ENCODE data around the gene GPRIN2. TPM values are rescaled to one million over a fixed set of nuclear protein-coding genes. Genes with fewer than 3 reads are reported as not detected.
"Not testable (repeated sequence)": the region's sequence is repeated elsewhere in the genome, so short reads cannot be mapped to it uniquely, and the experiment has no call there.

GPRIN2 gene
- total RNA-seq, 1 donor from 2014 or later, result 9.6 TPM

DNA sequence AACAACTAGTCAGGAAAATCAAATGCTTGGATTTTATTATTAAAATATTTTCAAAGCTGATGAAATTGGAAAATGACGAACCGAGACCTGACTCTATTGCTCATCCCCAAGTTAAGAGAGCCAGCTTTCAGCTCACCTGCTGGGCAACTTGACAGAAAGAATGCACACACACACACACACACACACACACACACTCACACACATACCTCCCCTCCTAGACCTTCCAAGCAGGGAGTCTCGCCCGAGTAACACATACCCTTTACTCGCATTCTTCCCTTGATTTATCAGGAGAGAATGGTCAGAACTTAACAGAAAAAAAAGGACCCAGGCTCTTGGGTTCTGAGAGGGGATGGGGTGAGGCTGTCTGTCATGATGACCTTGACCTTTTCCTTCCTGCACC is 19.1 kb downstream of the GPRIN2 start:
- DNase-seq (ENCODE audit: low spot score), result no peak

- no peak for DNase-seq (ENCODE audit: low spot score)
Measured at GRCh38 chr10:46536781-46537180, 19.7 kb downstream of the GPRIN2 start.

DNA sequence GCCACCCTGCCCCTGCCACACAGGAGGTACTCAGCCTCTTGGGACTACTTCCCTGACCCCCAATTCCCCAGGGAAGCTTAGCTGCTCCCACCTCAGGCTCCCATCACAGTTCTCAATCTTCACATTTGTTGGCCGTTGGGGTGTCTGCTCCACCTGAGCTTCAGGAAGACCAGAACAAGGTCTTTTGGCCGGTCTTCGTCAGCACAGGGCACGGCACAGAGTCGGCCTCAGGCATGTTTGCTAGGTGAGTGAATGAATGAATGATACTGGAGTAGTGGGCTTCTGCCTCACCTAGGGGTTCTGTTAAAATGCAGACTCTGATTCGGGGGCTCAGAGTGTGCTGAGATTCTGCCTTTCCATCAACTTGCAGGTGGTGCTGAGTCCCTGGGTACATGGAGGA is 20.3 kb downstream of the GPRIN2 start:
- no peak for DNase-seq (ENCODE audit: low spot score)

- no peak for DNase-seq (ENCODE audit: low spot score)
Measured at GRCh38 chr10:46534828-46535524, 21.5 kb downstream of the GPRIN2 start.

GRCh38 chr10:46532256-46532655 is 24.2 kb downstream of the GPRIN2 start:
- DNase-seq (ENCODE audit: low spot score), result not testable (repeated sequence)

DNA sequence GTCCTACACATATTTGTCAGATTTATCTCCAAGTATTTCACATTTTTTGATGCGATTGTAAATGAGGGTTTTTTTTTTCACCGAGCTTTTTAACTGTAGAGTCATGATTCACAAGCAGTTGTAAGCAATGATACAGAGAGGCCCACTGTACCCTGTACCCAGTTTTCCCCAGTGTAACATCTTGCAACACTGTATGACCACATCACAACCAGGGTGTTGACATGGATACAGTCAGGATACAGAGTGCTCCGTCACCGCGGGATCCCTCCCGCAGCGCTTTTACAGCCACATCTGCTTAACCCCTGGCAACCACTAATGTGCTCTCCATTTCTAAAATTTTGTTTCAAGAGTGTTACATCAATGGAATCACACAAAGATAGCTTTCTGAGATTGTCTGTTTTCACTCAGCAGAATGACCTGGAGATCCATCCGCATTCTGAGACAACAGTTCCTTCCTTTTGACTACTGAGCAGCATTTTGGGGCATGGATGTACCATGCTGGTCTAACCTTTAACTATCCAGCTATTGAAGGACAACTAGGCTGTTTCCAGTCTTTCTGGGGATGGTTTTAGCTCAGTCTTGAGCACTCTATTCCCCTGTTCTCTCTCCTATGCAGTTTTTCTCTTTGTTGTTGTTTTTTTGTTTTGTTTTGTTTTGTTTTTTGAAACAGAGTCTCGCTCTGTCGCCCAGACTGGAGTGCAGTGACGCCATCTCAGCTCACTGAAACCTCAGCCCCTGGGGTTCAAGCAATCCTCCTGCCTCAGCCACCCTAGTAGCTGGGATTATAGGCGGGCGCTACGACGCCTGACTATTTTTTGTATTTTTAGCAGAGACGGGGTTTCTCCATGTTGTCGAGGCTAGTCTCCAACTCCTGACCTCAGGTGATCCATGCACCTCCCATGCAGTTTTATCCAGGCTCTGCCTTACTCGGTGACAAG is 25.9 kb downstream of the GPRIN2 start:
- DNase-seq (ENCODE audit: low spot score), result peak; percentile 75

- not testable (repeated sequence) for DNase-seq (ENCODE audit: low spot score)
Measured at GRCh38 chr10:46529742-46530141, 26.7 kb downstream of the GPRIN2 start.

GRCh38 chr10:46528675-46529615 is 27.5 kb downstream of the GPRIN2 start:
- DNase-seq (ENCODE audit: low spot score), result no peak

DNA sequence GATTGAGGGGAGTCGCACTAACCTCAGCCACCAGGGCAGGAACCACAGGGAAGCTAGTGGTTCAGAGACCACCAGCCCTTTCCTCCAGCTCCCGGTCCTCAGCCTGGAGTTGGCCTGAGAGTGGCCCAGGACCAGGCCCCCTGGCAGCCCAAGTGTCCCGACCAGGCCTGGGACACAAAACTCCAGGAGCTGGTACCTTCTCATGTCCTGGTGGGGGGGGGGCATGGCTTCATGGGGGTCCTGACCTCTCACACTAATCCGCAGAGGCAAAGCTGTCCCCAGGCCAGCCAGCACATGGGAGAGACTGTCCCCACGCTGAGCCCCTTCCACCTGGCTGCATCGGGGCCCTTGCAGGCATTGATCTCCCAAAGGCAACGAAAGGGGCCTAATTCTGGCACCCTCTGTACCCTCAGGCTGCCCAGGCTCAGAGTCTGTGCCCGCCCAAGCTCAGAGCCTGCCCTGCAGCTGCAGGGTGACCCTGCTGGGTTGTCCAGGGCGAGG is 28.2 kb downstream of the GPRIN2 start:
- no peak for DNase-seq (ENCODE audit: low spot score)

DNA sequence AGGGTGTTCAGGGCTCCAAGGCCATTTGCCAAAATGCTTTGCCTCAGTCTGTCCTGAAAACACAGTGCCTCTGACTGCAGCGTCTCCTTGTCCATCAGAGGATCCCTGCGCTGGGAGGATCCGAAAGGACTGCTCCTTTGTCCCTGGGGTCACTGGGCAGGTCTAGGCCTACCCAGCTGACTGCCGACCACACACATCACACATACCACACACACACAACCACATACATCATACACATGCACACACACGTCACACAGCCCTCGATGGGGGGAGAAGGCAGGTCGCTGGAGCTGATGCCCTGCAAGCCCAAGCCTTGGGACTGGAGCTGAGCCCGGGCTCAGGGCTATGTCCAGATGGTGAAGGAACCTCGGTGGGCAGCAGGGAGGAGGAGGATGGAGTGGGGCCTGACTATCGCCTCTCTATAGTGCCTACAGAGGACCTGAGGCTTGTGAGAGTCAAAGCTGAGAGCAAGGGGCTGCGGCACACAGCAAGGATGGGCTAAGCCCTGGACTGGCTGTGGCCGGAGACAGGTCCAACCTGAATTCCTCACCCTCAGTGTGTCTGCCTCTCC is 29.1 kb downstream of the GPRIN2 start:
- DNase-seq (ENCODE audit: low spot score), result no peak

GRCh38 chr10:46526682-46527038 is 29.8 kb downstream of the GPRIN2 start:
- DNase-seq (ENCODE audit: low spot score), result no peak

DNA sequence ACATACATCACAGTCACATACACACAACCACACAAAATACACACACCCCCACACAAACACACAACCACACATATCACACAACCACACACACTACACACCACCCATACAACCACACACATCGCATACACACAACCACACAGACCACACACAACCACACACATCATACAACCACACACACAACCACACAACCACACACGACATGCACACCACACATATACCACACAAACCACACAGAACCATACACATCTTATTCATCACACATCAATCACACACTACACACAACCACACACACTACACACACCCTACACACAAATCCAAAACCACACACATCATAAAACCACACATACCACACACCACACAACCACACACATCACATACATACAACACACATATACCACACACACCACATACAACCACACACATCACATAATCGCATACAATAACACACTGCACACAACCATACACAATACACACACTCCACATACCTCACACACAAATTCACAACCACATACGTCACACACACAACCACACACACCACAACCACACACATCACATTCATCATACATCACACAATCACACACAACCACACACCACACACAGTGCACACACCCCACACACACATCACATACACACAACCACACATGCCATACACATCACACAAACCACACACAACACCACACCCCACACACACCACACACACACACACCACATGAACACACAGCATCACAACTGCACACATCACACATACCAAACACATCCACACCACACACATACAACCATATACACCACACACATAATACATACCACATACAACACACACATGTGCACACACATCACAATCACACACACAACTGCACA is 30.4 kb downstream of the GPRIN2 start:
- DNase-seq (ENCODE audit: low spot score), result no peak

GRCh38 chr10:46525177-46525823 is 31.2 kb downstream of the GPRIN2 start:
- DNase-seq (ENCODE audit: low spot score), result no peak

DNA sequence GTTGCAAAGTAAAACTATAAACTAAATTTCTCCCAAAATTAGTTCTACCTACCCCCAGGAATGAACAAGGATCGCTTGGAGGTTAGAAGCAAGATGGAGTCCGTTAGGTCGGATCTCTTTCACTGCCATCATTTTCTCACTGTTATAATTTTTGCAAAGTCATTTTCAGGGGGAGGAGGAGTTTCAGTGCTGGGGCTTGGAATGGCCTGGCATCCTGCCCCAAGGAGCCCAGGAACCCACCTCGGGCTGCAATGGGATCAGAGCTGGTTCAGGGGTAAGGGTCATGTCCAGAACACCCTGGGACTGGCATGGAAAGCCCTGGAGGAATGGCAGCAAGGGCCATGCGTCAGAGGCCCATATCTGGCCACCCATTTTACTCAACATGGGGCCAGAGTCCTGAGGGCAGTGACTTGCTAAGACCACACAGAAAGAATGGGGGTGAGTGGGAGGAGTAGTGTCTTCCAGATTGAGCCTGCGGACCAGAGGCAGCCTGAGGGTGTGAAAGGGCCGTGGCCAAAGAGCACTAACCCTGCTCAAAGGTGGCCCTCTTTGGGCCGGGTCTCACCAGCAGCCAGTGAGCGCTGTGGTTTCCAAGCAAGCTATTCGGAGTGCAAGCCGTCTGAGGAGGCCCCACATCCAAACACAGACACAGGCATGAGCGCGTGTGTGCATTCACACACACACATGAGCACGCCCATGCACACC is 31.8 kb downstream of the GPRIN2 start:
- no peak for DNase-seq (ENCODE audit: low spot score)

- peak; percentile 58 for DNase-seq (ENCODE audit: low spot score)
Measured at GRCh38 chr10:46523962-46524471, 32.4 kb downstream of the GPRIN2 start.

GRCh38 chr10:46523119-46523961 is 33.1 kb downstream of the GPRIN2 start:
- DNase-seq (ENCODE audit: low spot score), result peak; percentile 29

DNA sequence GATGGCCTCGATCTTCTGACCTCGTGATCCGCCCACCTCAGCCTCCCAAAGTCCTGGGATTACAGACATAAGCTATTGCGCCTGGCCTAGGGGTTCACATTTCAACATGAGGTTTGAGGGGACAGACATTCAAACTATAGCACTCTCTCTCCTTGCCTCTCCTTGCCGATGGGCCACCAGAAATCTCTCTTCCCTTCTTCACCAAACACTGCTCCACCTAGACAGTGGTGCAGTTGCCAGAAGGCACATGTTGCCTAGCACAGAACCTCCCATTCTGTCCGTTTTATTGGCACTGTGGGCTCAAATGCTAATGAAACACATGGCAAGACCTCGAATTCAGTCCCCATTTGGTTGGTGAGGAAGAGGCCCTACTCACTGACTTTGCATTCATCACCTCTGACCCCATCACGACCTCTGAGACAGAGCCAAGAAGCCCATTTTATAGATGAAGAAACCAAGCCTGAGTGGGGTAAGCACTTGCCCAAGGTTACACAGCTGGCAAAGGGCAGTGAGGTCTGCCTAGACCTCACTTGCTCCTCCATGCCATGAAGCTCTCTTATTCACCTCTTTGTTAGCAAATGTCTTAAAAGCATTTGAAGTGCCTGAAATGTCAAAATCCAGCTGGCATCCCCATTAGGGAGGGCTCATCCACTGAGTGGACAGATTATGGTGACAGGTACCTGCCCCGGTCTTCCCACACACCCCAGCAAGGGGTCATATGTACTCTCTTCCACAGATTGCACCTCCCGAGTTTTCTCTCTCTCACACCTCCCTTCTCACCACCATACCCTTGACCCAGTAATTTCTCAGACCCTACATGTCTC is 34.0 kb downstream of the GPRIN2 start:
- DNase-seq (ENCODE audit: low spot score), result no peak
